COLO829 (cell line): Measurements from ENCODE around the gene PHF20.
"Not testable (repeated sequence)": the region's sequence is repeated elsewhere in the genome, so short reads cannot be mapped to it uniquely, and the experiment has no call there.

Source experiments
- DNase-seq: peaks from one replicate; pipeline ENCODE4 v3.0.0; 2012; ENCODE audit warnings: low spot score

PHF20 gene

DNA sequence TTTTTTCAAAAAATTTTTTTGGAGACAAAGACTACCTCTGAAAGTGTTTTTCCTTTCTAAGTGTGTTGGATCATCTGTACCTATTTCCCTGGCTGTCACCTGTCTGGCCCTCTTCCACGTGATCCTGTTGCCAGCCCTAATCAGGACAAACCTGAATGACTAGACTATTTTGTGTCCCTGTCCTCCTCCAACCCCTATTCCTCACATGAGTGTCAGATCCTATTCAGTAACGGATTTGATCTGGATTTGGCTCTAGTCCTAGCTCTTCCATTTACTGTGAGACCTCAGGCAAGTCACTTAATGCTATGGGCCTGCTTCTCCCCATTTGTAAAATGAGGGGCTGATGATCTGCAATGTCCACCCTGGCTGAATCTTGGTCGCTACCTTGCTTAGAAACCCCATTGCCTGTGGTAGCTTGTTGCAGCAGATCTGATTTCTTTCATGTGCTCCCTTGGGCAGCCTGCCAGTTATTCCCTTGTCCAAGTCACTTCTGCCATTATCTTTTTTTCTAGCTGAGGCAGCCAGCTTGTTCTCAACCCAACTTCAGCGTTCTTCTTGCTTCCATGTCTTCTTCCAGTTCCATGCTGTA is 4.8 kb downstream of the PHF20 start:
- no peak for DNase-seq

DNA sequence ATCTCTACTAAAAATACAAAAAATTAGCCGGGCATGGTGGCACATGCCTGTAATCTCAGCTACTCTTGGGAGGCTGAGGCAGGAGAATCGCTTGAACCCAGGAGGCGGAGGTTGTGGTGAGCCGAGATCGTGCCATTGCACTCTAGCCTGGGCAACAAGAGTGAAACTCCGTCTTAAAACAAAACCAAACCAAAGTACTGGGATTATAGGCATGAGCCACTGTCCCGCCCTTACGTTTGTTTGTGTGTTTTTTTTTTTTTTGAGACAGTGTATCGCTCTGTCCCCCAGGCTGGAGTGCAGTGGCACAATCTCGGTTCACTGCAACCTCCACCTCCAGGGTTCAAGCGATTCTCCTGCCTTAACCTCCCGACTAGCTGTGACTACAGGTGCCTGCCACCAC is 12.0 kb downstream of the PHF20 start:
- not testable (repeated sequence) for DNase-seq

DNA sequence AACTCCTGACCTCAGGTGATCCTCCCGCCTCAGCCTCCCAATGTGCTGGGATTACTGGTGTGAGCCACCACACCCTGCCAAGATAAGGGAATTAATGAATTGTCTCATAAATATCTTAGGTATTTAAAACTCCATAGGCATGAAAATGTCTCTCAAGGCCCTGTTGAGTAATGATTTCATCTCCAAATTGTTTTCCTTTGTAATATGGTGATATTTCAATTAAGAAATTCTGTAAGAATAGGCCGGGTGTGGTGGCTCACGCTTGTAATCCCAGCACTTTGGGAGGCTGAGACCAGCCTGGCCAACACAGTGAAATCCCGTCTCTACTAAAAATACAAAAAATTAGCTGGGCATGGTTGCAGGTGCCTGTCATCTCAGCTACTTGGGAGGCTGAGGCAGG is 13.7 kb downstream of the PHF20 start:
- DNase-seq = not testable (repeated sequence)

DNA sequence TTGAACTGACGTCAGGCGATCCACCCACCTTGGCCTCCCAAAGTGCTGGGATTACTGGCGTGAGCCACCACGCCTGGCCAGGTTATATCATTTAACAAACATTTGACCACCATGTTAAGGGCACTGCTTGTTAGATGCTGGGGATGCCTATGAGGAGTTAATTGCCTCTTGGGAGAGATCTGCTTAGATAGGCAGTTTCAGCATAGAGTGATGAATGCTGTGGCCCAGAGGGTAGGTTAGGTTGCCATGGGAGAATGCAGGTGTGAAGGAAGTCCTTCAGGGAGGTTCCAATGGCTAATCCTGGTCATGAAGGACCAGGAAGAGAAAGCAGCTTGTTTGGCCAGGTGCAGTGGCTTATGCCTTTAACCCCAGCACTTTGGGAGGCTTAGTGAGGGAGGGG is 17.0 kb downstream of the PHF20 start:
- no peak for DNase-seq

DNA sequence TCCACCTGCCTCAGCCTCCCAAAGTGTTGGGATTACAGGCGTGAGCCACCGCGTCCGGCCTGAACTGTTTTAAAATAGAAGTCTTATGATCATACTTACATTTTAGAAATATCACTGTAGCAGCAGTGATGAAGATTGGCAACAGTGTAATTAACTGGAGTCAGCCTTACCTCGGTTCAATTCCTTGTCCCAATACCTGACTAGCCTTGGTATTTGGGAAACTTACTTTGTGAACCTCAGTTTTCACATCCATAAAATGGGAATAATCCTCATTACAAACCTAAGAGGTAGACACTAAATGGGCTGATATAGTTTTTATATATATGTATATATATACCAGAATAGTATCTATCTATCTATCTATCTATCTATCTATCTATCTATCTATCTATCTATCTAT is 19.3 kb downstream of the PHF20 start:
- no peak for DNase-seq

DNA sequence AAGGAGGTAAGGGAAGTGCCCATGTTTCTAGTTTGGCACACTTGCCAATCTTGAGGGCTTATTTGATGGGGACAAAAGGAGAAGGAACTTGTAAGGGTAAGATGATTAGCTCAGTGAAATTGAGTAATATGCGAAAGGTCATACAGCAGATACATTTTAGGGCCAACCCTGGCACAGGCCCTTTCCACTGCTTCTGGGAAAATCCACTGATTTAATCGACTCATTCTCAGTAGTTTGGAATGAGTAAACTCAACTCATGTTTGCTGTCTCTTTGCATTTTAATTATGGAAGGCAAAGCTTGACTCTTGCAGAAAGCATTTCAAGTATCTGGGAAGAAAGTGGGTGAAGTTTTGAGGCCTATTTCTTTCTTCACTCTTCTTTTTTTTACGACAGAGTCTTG is 20.0 kb downstream of the PHF20 start:
- no peak for DNase-seq

DNA sequence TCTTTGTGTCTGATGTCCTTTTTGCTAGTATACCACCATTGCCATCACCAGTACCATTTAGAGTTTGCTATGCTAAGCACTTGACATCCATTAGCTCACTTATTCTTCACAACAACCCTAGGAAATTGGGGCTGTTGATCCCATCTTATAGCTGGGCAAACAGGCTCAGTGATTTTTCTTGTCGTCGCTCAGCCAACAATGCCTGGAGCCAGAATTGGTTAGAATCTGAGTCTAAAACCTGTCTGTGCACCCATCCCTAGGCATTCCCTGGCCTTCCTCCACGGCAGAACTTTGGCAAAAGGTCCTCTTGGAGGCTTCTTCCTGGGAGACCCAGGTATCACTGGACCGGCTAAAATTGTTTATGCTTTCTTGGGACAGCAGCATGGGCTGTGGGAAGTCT is 20.9 kb downstream of the PHF20 start:
- DNase-seq = no peak

DNA sequence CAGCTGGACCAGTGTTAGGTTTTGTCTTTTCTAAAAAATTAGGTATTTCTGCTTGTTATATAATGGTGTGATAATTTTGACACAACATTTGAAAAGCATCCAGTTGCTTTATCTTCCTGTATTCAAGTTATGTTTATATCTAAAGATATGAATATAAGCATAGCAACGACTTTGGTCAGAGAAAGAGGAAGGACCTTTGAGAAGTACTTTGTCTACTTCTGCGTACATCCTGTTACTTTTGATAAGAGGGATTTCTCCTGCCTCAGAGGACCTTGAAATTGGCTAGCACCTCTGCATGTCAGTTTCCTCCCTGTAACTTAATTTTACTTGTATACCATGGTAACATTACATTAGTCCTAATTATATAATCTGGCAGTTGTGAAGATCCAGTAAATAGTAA is 24.8 kb downstream of the PHF20 start:
- no peak for DNase-seq

DNA sequence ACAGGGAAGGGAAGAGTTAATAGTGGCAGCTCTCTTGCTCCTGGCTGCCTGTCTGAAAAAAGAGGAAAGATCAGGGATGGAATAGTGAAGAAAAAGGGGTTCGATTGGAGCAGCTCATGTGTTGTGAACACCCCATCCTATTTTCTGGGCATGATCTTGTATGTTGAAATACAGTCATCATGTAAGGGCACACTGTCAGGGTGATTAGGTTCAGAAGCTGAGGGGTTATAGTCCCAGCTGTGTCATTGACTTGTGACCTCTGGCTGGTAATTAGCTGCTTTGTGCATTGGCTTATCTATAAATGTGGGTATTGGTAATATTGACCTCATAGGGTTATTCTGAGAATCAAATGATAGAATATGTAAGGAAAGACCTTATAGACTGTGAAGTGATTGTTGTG is 30.1 kb downstream of the PHF20 start:
- no peak for DNase-seq

DNA sequence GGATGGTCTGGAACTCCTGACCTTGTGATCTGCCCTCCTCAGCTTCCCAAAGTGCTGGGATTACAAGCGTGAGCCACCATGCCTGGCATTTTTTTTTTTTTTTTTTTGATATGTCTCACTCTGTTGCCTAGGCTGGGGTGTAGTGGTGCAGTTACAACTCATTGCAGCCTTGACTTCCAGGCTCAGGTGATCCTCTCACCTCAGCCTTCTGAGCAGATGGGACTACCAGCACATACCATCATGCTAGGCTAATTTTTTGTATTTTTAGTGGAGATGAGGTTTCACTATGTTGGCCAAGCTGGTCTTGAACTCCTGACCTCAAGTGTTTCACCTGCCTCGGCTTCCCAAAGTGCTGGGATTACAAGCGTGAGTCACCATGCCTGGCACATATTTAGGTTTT is 34.3 kb downstream of the PHF20 start:
- DNase-seq = no peak

DNA sequence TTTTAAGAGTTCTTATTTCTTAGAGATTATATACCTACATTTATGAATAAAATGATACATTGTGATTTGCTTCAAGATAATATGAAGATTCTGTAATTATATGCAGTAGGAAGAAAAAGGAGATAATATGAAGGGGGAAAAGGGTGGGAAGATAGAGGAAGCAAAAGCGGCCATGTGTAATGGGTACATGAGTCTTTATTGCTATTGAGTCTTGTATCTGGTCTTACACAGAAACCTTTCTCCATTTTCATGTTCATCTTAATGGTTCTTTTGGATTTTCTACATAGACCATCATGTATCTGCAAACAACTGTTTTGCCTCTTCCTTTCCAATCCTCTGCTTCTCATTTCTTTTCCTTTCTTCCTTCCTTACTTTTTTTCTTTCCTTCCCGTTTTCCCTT is 36.1 kb downstream of the PHF20 start:
- DNase-seq = no peak

DNA sequence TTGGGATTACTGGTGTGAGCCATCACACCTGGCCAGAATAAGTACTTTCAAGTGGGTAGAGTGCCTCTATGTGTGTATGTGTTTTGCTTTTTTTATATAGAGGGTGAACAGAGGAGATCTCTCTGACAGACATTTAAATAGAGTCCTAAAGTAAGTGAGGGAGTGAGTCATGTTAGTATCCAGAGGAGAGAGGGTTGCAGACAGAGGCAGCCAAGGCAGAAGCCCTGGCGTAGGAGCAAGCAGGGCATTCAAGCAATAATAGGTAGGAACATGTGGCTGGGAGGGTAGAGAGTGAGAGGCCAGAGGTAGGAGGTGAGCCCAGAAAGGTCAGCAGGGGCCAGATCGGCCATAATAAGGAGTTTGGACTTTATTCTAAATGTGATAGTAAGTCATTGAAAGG is 48.9 kb downstream of the PHF20 start:
- DNase-seq = no peak

DNA sequence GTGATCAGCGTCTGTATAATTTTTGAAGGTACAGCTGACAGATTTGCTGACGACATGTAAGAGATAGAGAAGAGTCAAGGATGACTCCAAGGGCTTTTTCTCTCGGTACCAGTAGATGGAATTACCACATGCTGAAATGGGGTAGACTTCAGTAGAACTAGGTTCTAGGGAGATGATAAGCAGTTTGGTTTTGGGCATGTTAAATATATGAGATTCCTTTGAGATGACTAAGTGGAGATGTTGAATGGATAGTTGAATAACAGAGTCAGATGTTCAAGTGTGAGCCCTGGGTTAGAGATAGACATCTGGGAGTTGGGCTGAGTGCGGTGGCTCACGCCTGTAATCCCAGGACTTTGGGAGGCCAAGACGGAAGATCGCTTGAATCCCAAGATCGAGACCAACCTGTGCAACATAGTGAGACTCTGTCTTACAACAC is 50.0 kb downstream of the PHF20 start:
- DNase-seq = peak; percentile 32

DNA sequence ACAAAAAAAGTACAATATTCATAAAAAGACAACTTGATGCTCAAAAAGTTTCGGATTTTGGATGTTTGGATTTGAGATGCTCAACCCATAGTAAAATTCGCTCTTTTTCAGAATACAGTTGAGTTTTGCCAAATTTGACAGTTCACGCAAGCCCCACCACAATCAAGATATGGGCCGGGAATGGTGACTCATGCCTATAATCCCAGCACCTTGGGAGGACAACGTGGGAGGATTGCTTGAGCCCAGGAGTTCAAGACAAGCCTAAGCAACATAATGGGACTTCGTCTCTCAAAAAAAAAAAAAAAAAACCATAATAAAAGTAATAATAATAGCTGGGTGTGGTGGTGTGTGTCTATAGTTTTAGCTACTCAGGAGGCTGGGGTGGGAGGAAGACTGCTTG is 51.3 kb downstream of the PHF20 start:
- DNase-seq = no peak

DNA sequence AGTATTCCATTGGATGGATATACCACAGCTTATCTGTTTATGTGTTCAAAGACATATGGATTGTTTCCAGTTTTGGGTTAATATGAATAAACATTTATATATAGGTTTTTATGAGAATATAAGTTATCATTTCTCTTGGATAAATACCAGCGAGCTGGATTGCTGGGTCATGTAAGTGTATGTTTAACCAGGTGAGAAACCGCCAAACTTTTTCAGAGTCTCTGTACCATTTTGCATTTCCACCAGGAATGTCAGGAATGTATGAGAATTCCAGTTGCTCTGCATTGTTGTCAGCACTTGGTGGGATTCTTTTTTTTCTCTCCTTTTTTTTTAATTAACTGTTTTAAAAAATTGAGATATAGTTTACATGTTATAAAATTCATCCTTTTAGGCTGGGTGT is 52.1 kb downstream of the PHF20 start:
- no peak for DNase-seq

DNA sequence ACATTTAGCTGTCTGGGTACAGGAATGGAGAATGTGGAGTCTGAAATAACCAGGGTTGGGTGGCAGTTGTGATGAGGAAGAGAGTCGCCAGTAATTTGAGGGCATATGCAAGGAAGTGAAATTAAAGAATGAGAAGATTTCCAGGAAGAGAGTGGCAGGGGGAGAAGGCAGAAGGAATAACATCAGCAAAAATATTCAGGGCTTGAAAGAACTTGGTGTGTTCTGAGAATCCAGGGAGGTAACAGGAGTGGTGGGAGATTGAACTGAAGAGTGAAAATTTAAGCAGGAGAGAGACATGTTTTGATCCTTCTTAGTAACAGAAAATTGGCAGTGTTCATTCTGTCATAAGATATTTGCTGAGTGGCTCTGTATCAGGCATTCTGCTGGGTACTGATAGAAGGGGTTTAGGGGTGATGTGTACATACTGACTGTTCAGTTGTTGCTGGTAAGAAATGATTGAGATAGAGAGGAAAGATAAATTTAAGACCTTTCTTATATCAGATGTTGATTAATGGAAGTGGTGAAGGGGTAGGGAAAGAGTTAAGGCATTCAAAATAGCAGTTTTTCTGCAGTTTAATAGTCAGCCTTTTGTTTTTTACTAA is 54.7 kb downstream of the PHF20 start:
- no peak for DNase-seq

DNA sequence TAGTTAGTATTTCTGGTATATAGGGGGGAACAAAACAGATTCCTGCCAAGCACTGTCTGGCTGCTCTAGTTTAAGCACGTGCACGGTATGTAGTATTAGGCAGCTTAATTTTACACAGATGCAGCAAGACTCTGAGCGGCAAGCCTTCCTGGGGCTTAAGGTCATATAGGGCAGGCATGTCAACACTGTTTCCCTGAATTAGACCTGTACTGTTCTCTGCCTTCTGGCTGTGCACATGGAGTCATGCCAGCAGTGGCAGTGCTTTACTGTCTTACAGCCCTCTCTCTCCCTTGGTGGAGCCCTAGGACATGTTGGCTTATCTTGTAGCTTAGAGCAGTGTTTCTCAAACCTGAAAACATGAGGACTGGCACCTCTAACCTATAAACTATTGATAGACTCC is 56.6 kb downstream of the PHF20 start:
- DNase-seq = no peak

DNA sequence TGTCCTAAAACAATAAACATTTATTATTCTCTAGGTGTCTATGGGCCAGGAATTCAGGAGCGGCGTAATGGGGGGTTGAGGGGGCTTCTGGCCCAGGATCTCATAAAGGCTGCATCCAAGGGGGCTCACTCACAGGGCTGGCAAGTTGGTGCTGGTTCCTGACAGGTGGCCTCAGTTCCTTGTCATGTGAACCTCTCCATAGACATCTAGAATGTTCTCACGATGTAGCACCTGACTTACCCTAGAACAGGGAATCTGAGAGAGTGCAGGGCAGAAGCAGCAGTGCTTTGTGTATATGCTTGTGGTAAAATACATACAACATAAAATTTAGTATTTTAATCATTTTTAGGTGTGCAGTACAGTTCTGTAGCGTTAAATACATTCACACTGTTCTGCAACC is 57.1 kb downstream of the PHF20 start:
- no peak for DNase-seq

DNA sequence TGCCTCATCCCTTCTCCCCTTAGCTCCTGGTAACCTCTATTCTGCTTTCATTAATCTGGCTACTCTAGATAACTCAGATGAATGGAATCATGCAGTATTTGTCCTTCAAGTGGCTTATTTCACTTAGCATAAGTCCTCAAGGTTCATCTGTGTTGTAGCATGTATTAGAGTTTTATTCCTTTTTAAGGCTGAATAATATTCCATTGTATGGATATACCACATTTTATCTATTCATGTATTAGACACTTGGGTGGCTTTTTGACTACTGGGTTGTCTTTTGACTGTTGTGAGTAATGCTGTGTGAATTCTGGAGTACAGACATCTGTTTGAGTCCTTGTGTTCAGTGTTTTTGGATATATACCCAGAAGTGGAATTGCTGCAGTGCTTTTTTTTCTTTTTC is 58.4 kb downstream of the PHF20 start:
- no peak for DNase-seq

DNA sequence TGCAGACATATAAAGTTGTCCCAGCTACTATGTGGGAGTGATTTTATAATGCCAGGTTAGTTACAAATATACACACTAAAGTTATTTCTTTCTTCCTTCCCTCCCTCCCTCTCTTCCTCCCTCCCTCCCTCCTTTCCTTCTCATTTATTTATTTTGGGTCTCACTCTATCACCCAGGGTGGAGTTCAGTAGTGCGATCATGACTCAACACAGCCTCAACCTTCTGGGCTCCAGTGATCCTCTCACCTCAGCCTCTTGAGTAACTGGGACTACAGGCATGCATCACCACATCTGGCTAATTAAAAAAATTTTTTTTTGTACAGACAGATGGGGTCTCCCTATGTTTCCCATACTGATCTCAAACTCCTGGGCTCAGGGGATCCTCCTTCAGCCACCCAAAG is 59.2 kb downstream of the PHF20 start:
- DNase-seq = no peak

DNA sequence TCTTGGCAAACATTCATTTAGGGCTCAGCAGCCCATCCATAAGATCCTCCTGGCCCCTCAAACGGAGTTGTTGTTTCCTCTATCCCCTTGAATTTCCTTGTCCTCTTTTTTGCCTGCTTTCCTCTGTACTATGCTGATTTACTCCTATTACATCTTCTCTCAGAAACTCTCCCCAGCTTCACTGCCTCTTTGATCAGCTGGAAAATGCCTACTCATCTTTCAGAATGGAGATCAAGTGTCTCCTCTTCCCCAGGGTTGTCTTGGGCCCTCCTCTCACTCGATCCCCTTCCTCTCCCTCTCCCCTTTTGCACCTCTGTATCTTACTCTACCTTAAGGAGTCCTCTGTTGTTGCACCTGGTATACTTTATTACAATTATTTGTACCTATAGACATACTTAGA is 60.2 kb downstream of the PHF20 start:
- no peak for DNase-seq

DNA sequence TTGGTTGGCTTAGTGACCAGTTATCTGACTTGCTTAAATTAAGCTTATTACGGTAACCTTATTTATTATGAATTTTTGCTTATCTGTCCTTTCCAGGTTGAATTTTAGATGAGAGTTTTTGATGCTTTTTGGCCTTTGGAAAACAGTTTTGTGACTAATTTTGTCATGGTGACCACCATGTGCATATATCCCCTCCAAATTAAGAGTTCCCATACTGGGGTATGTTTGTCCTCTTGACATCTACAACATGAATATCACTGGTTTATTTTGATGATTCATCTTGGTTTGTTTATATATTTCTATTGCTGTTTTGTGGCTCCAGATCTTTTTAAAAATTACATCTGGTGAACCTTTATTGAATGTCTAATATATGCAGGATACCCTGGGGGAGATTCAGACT is 61.4 kb downstream of the PHF20 start:
- DNase-seq = no peak

DNA sequence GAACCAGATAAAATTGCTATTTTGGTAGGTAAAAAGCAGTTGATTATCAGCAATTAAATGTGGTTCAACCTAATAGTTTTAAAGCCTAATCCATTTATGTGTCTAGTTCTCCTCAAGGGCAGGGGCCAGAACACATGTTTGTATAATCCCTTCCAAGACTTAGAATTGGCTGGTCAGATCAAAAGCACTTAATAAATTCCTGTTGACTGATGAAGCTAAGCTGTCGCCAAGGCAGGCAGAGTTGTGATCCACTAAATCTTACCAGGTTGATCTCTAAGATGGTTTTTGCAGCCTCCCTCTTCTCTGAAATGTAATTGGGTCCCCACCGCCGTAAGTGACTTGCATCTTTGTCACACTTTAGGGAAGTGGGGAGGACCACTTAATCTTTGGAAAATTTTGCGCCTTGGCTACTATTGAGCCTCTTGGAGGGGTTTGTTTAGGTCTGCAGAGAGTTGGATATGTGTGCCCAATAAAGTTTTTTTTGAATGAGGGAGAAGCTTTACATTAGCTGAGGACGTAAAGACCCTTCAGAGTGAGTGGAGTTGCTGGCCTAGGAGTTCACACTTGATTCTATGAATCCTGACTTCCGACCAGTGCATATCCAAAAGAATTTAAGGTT is 65.9 kb downstream of the PHF20 start:
- DNase-seq = no peak

DNA sequence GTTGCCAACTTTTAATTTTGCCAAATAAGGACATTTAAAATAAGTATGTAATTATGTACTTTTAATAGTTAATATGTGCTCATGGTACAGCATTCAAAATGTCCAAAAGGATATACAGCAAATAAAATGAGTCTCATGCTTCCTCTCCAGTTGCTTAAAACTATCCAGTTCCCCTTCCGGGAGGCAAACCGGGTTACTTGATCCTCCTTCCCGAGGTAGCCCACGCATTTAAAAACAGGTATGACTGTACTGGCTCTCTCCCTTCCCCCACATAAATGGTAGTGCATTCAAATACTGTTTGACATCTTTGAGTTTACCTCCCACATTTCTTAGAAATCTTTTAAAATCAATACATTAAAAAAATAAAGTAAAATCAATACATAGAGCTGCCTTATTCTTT is 66.4 kb downstream of the PHF20 start:
- DNase-seq = no peak
